HepG2 (cell line): Measurements from ENCODE around the gene DSCAML1. TPM values are rescaled to one million over a fixed set of nuclear protein-coding genes. Genes with fewer than 3 reads are reported as not detected.

Source experiments
- ATAC-seq: fragments of 200-7000 bp; cut with Tn5 transposase; 3 replicates; pipeline ENCODE4 v1.9.1; 2020; ENCODE audit warnings: mild to moderate bottlenecking, moderate library complexity
- BruUV-seq: library from RNA; stranded (reverse); fragments of 400-500 nt; replicated peaks from 2 replicates; lab custom pipeline; 2021; lab: Mats Ljungman, UMichigan
- CTCF ChIA-PET: fragments of 300-600 bp; formaldehyde crosslinking; extraction: SDS; loops from one replicate; lab custom pipeline; 2021; ENCODE audit warnings: low total read pairs, inconsistent platforms, low intra/inter-chr PET ratio; lab: Yijun Ruan, JAX
- POLR2A ChIA-PET: fragments of 350-600 bp; sonication (Branson Sonifier 250); formaldehyde crosslinking; loops from one replicate; lab custom pipeline; 2020; ENCODE audit warnings: antibody characterized with exemption, inconsistent platforms; lab: Yijun Ruan, JAX
- DNase-seq: peaks from one replicate; pipeline ENCODE4 v3.0.0-alpha.2; 2015; ENCODE audit warnings: low spot score
- FAIRE-seq: peaks from 3 replicates; lab custom pipeline; 2011; peaks lifted over from hg19 to GRCh38; lab: Jason Lieb, UNC
- H2AFZ ChIP-seq: one replicate; pipeline ENCODE4 v1.6.1; 2011; ENCODE audit warnings: low read length, inconsistent platforms
- H3K27ac ChIP-seq: fragments of 300-600 bp; 3 replicates; pipeline ENCODE4 v1.8.0; 2011; ENCODE audit warnings: mixed run types, mild to moderate bottlenecking, mixed read lengths, low read length, inconsistent platforms; ENCODE audit not compliant: insufficient read depth; ENCODE audit errors: extremely low read length
- H3K27me3 ChIP-seq, 2 experiments: fragments of 200-600 bp in 1 of 2; 2 replicates in 1 of 2; 3 replicates in 1 of 2; pipeline versions ENCODE4 v1.6.0 to v1.8.0; 2011; ENCODE audit warnings: low read length in 2 of 2, mild to moderate bottlenecking in 2 of 2, moderate library complexity in 2 of 2, inconsistent platforms in 1 of 2; ENCODE audit not compliant: insufficient read depth in 2 of 2, control insufficient read depth in 1 of 2
- H3K36me3 ChIP-seq, 2 experiments: fragments of 200-600 bp in 1 of 2; replicated peaks in 1 of 2; 2 replicates in 1 of 2; 3 replicates in 1 of 2; pipeline versions ENCODE4 v1.5.1 to v1.8.0; 2011; ENCODE audit warnings: low read length in 2 of 2, inconsistent platforms in 1 of 2; ENCODE audit not compliant: insufficient read depth in 2 of 2, control insufficient read depth in 1 of 2
- H3K4me1 ChIP-seq: 2 replicates; pipeline ENCODE4 v1.5.1; 2012; ENCODE audit warnings: low read length, inconsistent platforms; ENCODE audit not compliant: insufficient read depth
- H3K4me2 ChIP-seq: 2 replicates; pipeline ENCODE4 v1.6.0; 2011; ENCODE audit warnings: low read depth, low read length, inconsistent platforms
- H3K4me3 ChIP-seq, 3 experiments: fragments of 200-600 bp in 1 of 3; sonication (generic), shearing (Covaris generic) in 1 of 3; replicated peaks in 1 of 3; 2 replicates each; pipeline ENCODE4 v1.5.1; 2011 to 2016; ENCODE audit warnings: low read length in 3 of 3, inconsistent platforms in 2 of 3, low read depth in 2 of 3, mild to moderate bottlenecking in 2 of 3, control low read depth in 1 of 3, mixed read lengths in 1 of 3; ENCODE audit not compliant: insufficient read depth in 1 of 3
- H3K79me2 ChIP-seq: one replicate; pipeline ENCODE4 v1.6.1; 2011; ENCODE audit warnings: low read length, inconsistent platforms; ENCODE audit not compliant: insufficient read depth
- H3K9ac ChIP-seq: 2 replicates; pipeline ENCODE4 v1.6.0; 2011; ENCODE audit warnings: mild to moderate bottlenecking, low read depth, low read length, inconsistent platforms; ENCODE audit not compliant: insufficient read depth
- H3K9me3 ChIP-seq: 2 replicates; pipeline ENCODE4 v1.5.1; 2012; ENCODE audit warnings: mild to moderate bottlenecking, low read length
- H4K20me1 ChIP-seq: 2 replicates; pipeline ENCODE4 v1.6.0; 2011; ENCODE audit warnings: inconsistent platforms, mild to moderate bottlenecking, low read length, moderate library complexity; ENCODE audit not compliant: insufficient read depth
- AGO2 ChIP-seq: fragments of 200-400 bp; formaldehyde crosslinking; optimal IDR thresholded peaks from 2 replicates; pipeline ENCODE3; 2017; ENCODE audit warnings: mild to moderate bottlenecking, low read depth, low read length, moderate library complexity
- EP300 ChIP-seq, 3 experiments: sonication (generic) in 1 of 3; formaldehyde crosslinking in 1 of 3; IDR thresholded peaks; 2 replicates each; pipeline versions ENCODE4 v1.5.1 to v1.6.1; 2011 to 2020; ENCODE audit warnings: low read depth in 2 of 3, low read length in 2 of 3, borderline replicate concordance in 1 of 3, improper control_type of control experiment in 1 of 3, mild to moderate bottlenecking in 1 of 3, missing genetic modification reagents in 1 of 3, moderate library complexity in 1 of 3
- GABPB1 ChIP-seq: IDR thresholded peaks from 2 replicates; pipeline ENCODE4 v1.6.1; 2016; ENCODE audit warnings: mild to moderate bottlenecking, missing genetic modification reagents, moderate library complexity, missing compliant biosample characterization
- GLI4 ChIP-seq: sonication (generic); formaldehyde crosslinking; IDR thresholded peaks from 2 replicates; pipeline ENCODE4 v1.5.1; 2020; ENCODE audit warnings: missing genetic modification reagents, mild to moderate bottlenecking, moderate library complexity, borderline replicate concordance
- GZF1 ChIP-seq: sonication (generic); formaldehyde crosslinking; IDR thresholded peaks from 2 replicates; pipeline ENCODE4 v1.5.1; 2020; ENCODE audit warnings: mild to moderate bottlenecking, missing genetic modification reagents
- HMGXB4 ChIP-seq, 2 experiments: sonication (generic) in 1 of 2; formaldehyde crosslinking in 1 of 2; IDR thresholded peaks; 2 replicates each; pipeline versions ENCODE4 v1.4.0 to v1.6.1; 2018 to 2020; ENCODE audit warnings: missing genetic modification reagents in 2 of 2, borderline replicate concordance in 1 of 2, low read depth in 1 of 2, mild to moderate bottlenecking in 1 of 2, missing biosample characterization in 1 of 2
- HNRNPL ChIP-seq: fragments of 200-400 bp; formaldehyde crosslinking; IDR thresholded peaks from 2 replicates; pipeline ENCODE4 v1.6.1; 2017; ENCODE audit warnings: mild to moderate bottlenecking, low read depth, low read length
- RARA ChIP-seq: IDR thresholded peaks from 2 replicates; pipeline ENCODE4 v1.6.1; 2016; ENCODE audit warnings: missing genetic modification reagents, missing compliant biosample characterization
- RBFOX2 ChIP-seq: fragments of 200-400 bp; formaldehyde crosslinking; IDR thresholded peaks from 2 replicates; pipeline ENCODE4 v1.6.1; 2017; ENCODE audit warnings: low read depth, mild to moderate bottlenecking, low read length
- SP1 ChIP-seq, 2 experiments: fragments of 450-650 bp in 1 of 2; sonication (generic) in 1 of 2; formaldehyde crosslinking in 1 of 2; IDR thresholded peaks; 2 replicates each; pipeline versions ENCODE4 v1.4.0 to v1.6.1; 2016 to 2020; ENCODE audit warnings: missing genetic modification reagents in 1 of 2
- ZBTB42 ChIP-seq: sonication (generic); formaldehyde crosslinking; IDR thresholded peaks from 2 replicates; pipeline ENCODE4 v1.5.0; 2020; ENCODE audit warnings: mild to moderate bottlenecking, missing genetic modification reagents
- ZFX ChIP-seq: sonication (generic); formaldehyde crosslinking; IDR thresholded peaks from 2 replicates; pipeline ENCODE4 v1.4.0; 2020; ENCODE audit warnings: mild to moderate bottlenecking, low read depth, missing genetic modification reagents, moderate library complexity
- ZKSCAN1 ChIP-seq: fragments of 150-350 bp; IDR thresholded peaks from 2 replicates; pipeline ENCODE4 v1.6.1; 2014; ENCODE audit warnings: low read length
- ZNF136 ChIP-seq: sonication (generic); formaldehyde crosslinking; IDR thresholded peaks from 2 replicates; pipeline ENCODE4 v1.8.1; 2022; ENCODE audit warnings: low read depth, mild to moderate bottlenecking, moderate library complexity, missing genetic modification reagents
- ZNF234 ChIP-seq: sonication (generic); formaldehyde crosslinking; conservative IDR thresholded peaks from 2 replicates; pipeline ENCODE4 v1.5.1; 2020; ENCODE audit warnings: mild to moderate bottlenecking, missing genetic modification reagents
- ZNF33B ChIP-seq: sonication (generic); formaldehyde crosslinking; IDR thresholded peaks from 2 replicates; pipeline ENCODE4 v1.5.1; 2020; ENCODE audit warnings: mild to moderate bottlenecking, missing genetic modification reagents
- ZNF431 ChIP-seq: sonication (generic); formaldehyde crosslinking; IDR thresholded peaks from 2 replicates; pipeline ENCODE4 v1.9.0; 2022; ENCODE audit warnings: missing genetic modification reagents, low read depth, mild to moderate bottlenecking, borderline replicate concordance
- ZNF576 ChIP-seq: sonication (generic); formaldehyde crosslinking; IDR thresholded peaks from 2 replicates; pipeline ENCODE4 v1.4.0; 2020; ENCODE audit warnings: mild to moderate bottlenecking, missing genetic modification reagents
- ZNF878 ChIP-seq: sonication (generic); formaldehyde crosslinking; IDR thresholded peaks from 2 replicates; pipeline ENCODE4 v1.8.1; 2023; ENCODE audit warnings: mild to moderate bottlenecking, missing genetic modification reagents, moderate library complexity
- WGBS: methylation state at CpG from one replicate; pipeline ENCODE4 v1.1.6; 2017; ENCODE audit warnings: low lambda C conversion rate; 5-methylcytosine and 5-hydroxymethylcytosine counted together
- in situ Hi-C: cut with HindIII; loops from 2 replicates; pipeline ENCODE4 v1.10.0; 2017; ENCODE audit warnings: low pct_unique_long_range_greater_than_20kb; ENCODE audit not compliant: extremely low pct_ligation_motif_present
- intact Hi-C: fragments of 100-400 bp; cut with micrococcal nuclease; formaldehyde crosslinking; loops from one replicate; pipeline ENCODE4 v1.10.0; 2022; ENCODE audit not compliant: unreplicated experiment
- polyA plus RNA-seq, 8 experiments: library from polyadenylated mRNA; depleted of rRNA in 3 of 8; stranded (reverse) in 7 of 8; unstranded in 1 of 8; fragments of >200 nt; fragmentation: Illumina TruSeq in 4 of 8; extraction: Trizol in 4 of 8; gene quantifications; 2 replicates each; pipeline versions ENCODE4 v1.2.1 to v1.2.3, GENCODE V29; 2011 to 2016; ENCODE audit warnings: low read depth in 4 of 8, missing spikeins in 1 of 8, mixed read lengths in 1 of 8; ENCODE audit not compliant: insufficient read depth in 1 of 8
- total RNA-seq, 5 experiments: library from RNA; depleted of rRNA; stranded (reverse); fragments of >200 nt; fragmentation: Illumina TruSeq; extraction: Trizol; gene quantifications; 2 replicates each; pipeline ENCODE4 v1.2.3, GENCODE V29; 2016; ENCODE audit warnings: low read depth in 1 of 5

The DSCAML1 gene
- total and polyA plus RNA-seq, 2 of the 13 experiments (the other 11 are each of a cell fraction or from before 2014, with no cell fraction given): 0.29 to 0.40 TPM

DNA sequence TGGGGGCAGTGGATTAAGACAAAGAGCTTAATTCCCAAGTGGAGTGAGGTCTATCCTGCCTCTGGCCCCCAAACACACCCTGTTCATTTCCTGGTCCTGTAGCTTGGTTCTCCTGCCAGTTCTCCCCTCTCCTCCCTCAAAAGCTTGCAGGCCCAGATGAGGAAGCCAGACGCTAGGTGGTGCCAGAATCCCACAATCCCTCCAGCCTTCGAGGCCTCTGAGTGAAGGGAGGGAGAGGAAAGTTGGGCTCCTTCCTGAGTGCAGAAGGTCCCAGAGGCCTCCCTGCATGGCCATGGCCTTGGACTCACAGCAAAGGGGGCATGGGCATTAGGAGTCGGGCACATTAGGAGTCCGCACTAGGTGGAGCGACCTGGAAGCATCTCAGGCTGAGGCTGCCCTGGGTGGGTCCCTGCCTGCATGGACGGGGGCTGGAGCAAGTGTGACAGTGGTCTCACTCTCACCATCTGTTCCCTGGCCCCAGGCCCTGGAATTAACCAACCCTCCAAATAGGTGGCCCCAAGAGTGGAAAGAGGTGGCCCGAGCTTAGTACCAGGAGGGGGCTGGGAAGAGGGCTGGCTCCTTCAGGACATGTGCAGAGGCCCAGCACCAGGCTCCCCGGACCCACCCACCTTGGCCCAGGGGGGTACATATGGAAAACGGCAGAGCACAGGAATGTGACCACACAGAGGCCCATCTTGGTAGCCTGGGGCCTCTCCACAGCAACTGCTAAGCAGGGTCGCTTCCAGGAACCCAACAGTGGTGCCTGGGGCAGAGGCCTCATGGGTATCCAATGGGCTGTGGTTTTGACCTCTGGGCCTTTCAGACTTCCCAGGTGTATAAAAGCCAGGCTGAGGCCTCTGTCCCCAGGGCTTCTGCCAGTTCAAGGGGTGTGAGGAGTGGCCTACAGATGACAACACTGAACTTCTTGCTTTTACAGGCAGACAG is 22.4 kb upstream of the DSCAML1 start:
- no peaks in the 10 kb centered on the region for H3K36me3 ChIP-seq
- no peak overlapping the region for H2AFZ ChIP-seq
- ChIA-PET POLR2A (no interaction called here), CTCF (interaction anchor here (1.1 to 3.9 kb wide), 5 partner anchors 11 to 376 kb away, joined by 3 to 42 read pairs (median 3); no protein-coding TSS in a partner anchor)
- H3K9ac ChIP-seq: no peak overlapping the region
- H3K27ac ChIP-seq: no peak overlapping the region
- H3K9me3 ChIP-seq: no peaks in the 10 kb centered on the region
- H4K20me1 ChIP-seq: peaks cover 3% of the 10 kb centered on the region; the same call in 1 of the 2 replicates
- no peak overlapping the region for H3K4me3 ChIP-seq
- H3K27me3 ChIP-seq: peaks cover 0 to 11% of the 10 kb centered on the region in 2 experiments; a peak in 1 of 5 replicates
- no TSS peak for BruUV-seq
- ATAC-seq: peak; percentile 21
- H3K79me2 ChIP-seq: peaks cover 13% of the 10 kb centered on the region
- H3K4me2 ChIP-seq: no peak overlapping the region
- WGBS: 31% methylated on average over 4 of the region's 10 CpGs
- FAIRE-seq: peak; percentile 81
- H3K4me1 ChIP-seq: peaks cover 87% of the 10 kb centered on the region
- intact Hi-C loops (loop anchor here (1.0 kb wide), 2 partner anchors 128 to 234 kb away; no protein-coding TSS in a partner anchor), in situ Hi-C loops (loop anchor here (5.0 kb wide), 1 partner anchor 128 kb away; no protein-coding TSS in a partner anchor)
- peak; percentile 61 for DNase-seq
- TF ChIP-seq SP1 (IDR thresholded peaks at IDR 0.05): no peak
- no peak for TF ChIP-seq SP1 (CRISPR knock-in tag; IDR thresholded peaks at IDR 0.05)
- TF ChIP-seq EP300 (IDR thresholded peaks at IDR 0.05; ENCODE audit: low read depth in 2 of 2, low read length in 2 of 2): no peak
- TF ChIP-seq EP300 (CRISPR knock-in tag; IDR thresholded peaks at IDR 0.05; ENCODE audit: borderline replicate concordance): no peak
- TF ChIP-seq RBFOX2: 0 out of 2 replicates have a peak, but pooled peaks have one; percentile 16
- TF ChIP-seq GZF1 (CRISPR knock-in tag): no peak
- TF ChIP-seq ZNF576 (CRISPR knock-in tag): peak; percentile 90
- TF ChIP-seq ZFX (CRISPR knock-in tag): peak; percentile 38; the same call in 1 of the 2 replicates
- 0 out of 2 replicates have a peak, but pooled peaks have one; percentile 13 for TF ChIP-seq GABPB1
- no peak for TF ChIP-seq ZNF234 (CRISPR knock-in tag)
- no peak; the same call in 1 of the 2 replicates for TF ChIP-seq ZNF431 (CRISPR knock-in tag)
- TF ChIP-seq AGO2: peak; percentile 87
- TF ChIP-seq GLI4: no peak
- no peak for TF ChIP-seq ZBTB42 (CRISPR knock-in tag)
- no peak for TF ChIP-seq ZNF33B (CRISPR knock-in tag)
- no peak for TF ChIP-seq RARA (CRISPR knock-in tag)
- TF ChIP-seq ZNF878 (CRISPR knock-in tag): no peak
- TF ChIP-seq HMGXB4 (CRISPR knock-in tag; IDR thresholded peaks at IDR 0.05; ENCODE audit: borderline replicate concordance in 1 of 2, low read depth in 1 of 2): 0 out of 4 replicates have a peak, but pooled peaks of 1 of the 2 experiments have one; percentile 33
- TF ChIP-seq HNRNPL: 0 out of 2 replicates have a peak, but pooled peaks have one; percentile 24
- TF ChIP-seq ZKSCAN1: no peak
- TF ChIP-seq ZNF136: no peak
